Chondrocyte (in vitro differentiated cells): Measurements from ENCODE around the gene GPA33. TPM values are rescaled to one million over a fixed set of nuclear protein-coding genes. Genes with fewer than 3 reads are reported as not detected.

Experiments used
- DNase-seq: peaks from one replicate; pipeline ENCODE4 v3.0.0; 2021; ENCODE audit warnings: mixed read lengths, low spot score
- H3K27ac Mint-ChIP-seq: one replicate; pipeline ENCODE4 v1.8.0; 2021; ENCODE audit warnings: mild to moderate bottlenecking, moderate library complexity, mixed read lengths; ENCODE audit not compliant: unreplicated experiment
- H3K27me3 Mint-ChIP-seq: 2 replicates; pipeline ENCODE4 v1.8.0; 2021; ENCODE audit warnings: low read depth, mixed read lengths
- H3K36me3 Mint-ChIP-seq: 2 replicates; pipeline ENCODE4 v1.8.0; 2021; ENCODE audit warnings: low read depth, mixed read lengths
- H3K4me1 Mint-ChIP-seq: 2 replicates; pipeline ENCODE4 v1.8.0; 2021; ENCODE audit warnings: low read depth, mild to moderate bottlenecking, mixed read lengths
- H3K4me3 Mint-ChIP-seq: one replicate; pipeline ENCODE4 v1.8.0; 2021; ENCODE audit warnings: mild to moderate bottlenecking, moderate library complexity, mixed read lengths; ENCODE audit not compliant: unreplicated experiment
- H3K9me3 Mint-ChIP-seq: 2 replicates; pipeline ENCODE4 v1.8.0; 2021; ENCODE audit warnings: low read depth, mixed read lengths
- CTCF ChIP-seq: fragments of 200-600 bp; sonication (generic); IDR thresholded peaks from 2 replicates; pipeline ENCODE4 v1.5.0; 2021; ENCODE audit warnings: antibody characterized with exemption, mild to moderate bottlenecking, moderate library complexity
- total RNA-seq: library from RNA; stranded (reverse); gene quantifications from 3 replicates; pipeline ENCODE4 v1.2.1, GENCODE V29; 2021

The GPA33 gene
- total RNA-seq, 1 donor from 2014 or later, result not detected

GRCh38 chr1:167003711-167004110, 86.5 kb downstream of the GPA33 start:
- no peak for TF ChIP-seq CTCF
- no peak for DNase-seq

More at GRCh38 chr1:167003711-167004110, 86.5 kb downstream of the GPA33 start:
- H3K4me1 Mint-ChIP-seq, result no peaks in the 10 kb centered on the region
- no peak overlapping the region for H3K27ac Mint-ChIP-seq
- H3K36me3 Mint-ChIP-seq, result peaks cover 1% of the 10 kb centered on the region
- peaks cover 16% of the 10 kb centered on the region for H3K9me3 Mint-ChIP-seq
- H3K27me3 Mint-ChIP-seq, result peaks cover 46% of the 10 kb centered on the region
- H3K4me3 Mint-ChIP-seq, result no peak overlapping the region

Other genes starting within 250 kb of the GPA33 start
- 8.9 to 11.1 TPM (median 9.3 TPM) in 3 replicates for gene TADA1, start 214.1 kb downstream of the GPA33 start, total RNA-seq
- gene ILDR2, start 114.8 kb downstream of the GPA33 start, total RNA-seq, result 1.3 to 2.7 TPM (median 1.5 TPM) in 3 replicates
- 0.56 TPM in 1 of 3 replicates, not detected in the others for gene MAEL, start 101.1 kb downstream of the GPA33 start, total RNA-seq
- gene STYXL2, start 3.7 kb upstream of the GPA33 start, total RNA-seq, result 10.5 to 13.2 TPM (median 10.5 TPM) in 3 replicates
- 13.2 to 23.7 TPM (median 14.8 TPM) in 3 replicates for gene POU2F1, start 130.5 kb upstream of the GPA33 start, total RNA-seq